HepG2 (cell line): ENCODE data around the gene HOXC12. TPM values are rescaled to one million over a fixed set of nuclear protein-coding genes. Genes with fewer than 3 reads are reported as not detected.

ENCODE experiments used
- ATAC-seq: fragments of 200-7000 bp; cut with Tn5 transposase; 3 replicates; pipeline ENCODE4 v1.9.1; 2020; ENCODE audit warnings: mild to moderate bottlenecking, moderate library complexity
- BruUV-seq: library from RNA; stranded (reverse); fragments of 400-500 nt; replicated peaks from 2 replicates; lab custom pipeline; 2021; lab: Mats Ljungman, UMichigan
- CTCF ChIA-PET: fragments of 300-600 bp; formaldehyde crosslinking; extraction: SDS; loops from one replicate; lab custom pipeline; 2021; ENCODE audit warnings: low total read pairs, inconsistent platforms, low intra/inter-chr PET ratio; lab: Yijun Ruan, JAX
- POLR2A ChIA-PET: fragments of 350-600 bp; sonication (Branson Sonifier 250); formaldehyde crosslinking; loops from one replicate; lab custom pipeline; 2020; ENCODE audit warnings: antibody characterized with exemption, inconsistent platforms; lab: Yijun Ruan, JAX
- DNase-seq: peaks from one replicate; pipeline ENCODE4 v3.0.0-alpha.2; 2015; ENCODE audit warnings: low spot score
- FAIRE-seq: peaks from 3 replicates; lab custom pipeline; 2011; peaks lifted over from hg19 to GRCh38; lab: Jason Lieb, UNC
- H2AFZ ChIP-seq: one replicate; pipeline ENCODE4 v1.6.1; 2011; ENCODE audit warnings: low read length, inconsistent platforms
- H3K27ac ChIP-seq: fragments of 300-600 bp; 3 replicates; pipeline ENCODE4 v1.8.0; 2011; ENCODE audit warnings: mixed run types, mild to moderate bottlenecking, mixed read lengths, low read length, inconsistent platforms; ENCODE audit not compliant: insufficient read depth; ENCODE audit errors: extremely low read length
- H3K27me3 ChIP-seq, 2 experiments: fragments of 200-600 bp in 1 of 2; 2 replicates in 1 of 2; 3 replicates in 1 of 2; pipeline versions ENCODE4 v1.6.0 to v1.8.0; 2011; ENCODE audit warnings: low read length in 2 of 2, mild to moderate bottlenecking in 2 of 2, moderate library complexity in 2 of 2, inconsistent platforms in 1 of 2; ENCODE audit not compliant: insufficient read depth in 2 of 2, control insufficient read depth in 1 of 2
- H3K36me3 ChIP-seq, 2 experiments: fragments of 200-600 bp in 1 of 2; replicated peaks in 1 of 2; 2 replicates in 1 of 2; 3 replicates in 1 of 2; pipeline versions ENCODE4 v1.5.1 to v1.8.0; 2011; ENCODE audit warnings: low read length in 2 of 2, inconsistent platforms in 1 of 2; ENCODE audit not compliant: insufficient read depth in 2 of 2, control insufficient read depth in 1 of 2
- H3K4me1 ChIP-seq: 2 replicates; pipeline ENCODE4 v1.5.1; 2012; ENCODE audit warnings: low read length, inconsistent platforms; ENCODE audit not compliant: insufficient read depth
- H3K4me2 ChIP-seq: 2 replicates; pipeline ENCODE4 v1.6.0; 2011; ENCODE audit warnings: low read depth, low read length, inconsistent platforms
- H3K4me3 ChIP-seq, 3 experiments: fragments of 200-600 bp in 1 of 3; sonication (generic), shearing (Covaris generic) in 1 of 3; replicated peaks in 1 of 3; 2 replicates each; pipeline ENCODE4 v1.5.1; 2011 to 2016; ENCODE audit warnings: low read length in 3 of 3, inconsistent platforms in 2 of 3, low read depth in 2 of 3, mild to moderate bottlenecking in 2 of 3, control low read depth in 1 of 3, mixed read lengths in 1 of 3; ENCODE audit not compliant: insufficient read depth in 1 of 3
- H3K79me2 ChIP-seq: one replicate; pipeline ENCODE4 v1.6.1; 2011; ENCODE audit warnings: low read length, inconsistent platforms; ENCODE audit not compliant: insufficient read depth
- H3K9ac ChIP-seq: 2 replicates; pipeline ENCODE4 v1.6.0; 2011; ENCODE audit warnings: mild to moderate bottlenecking, low read depth, low read length, inconsistent platforms; ENCODE audit not compliant: insufficient read depth
- H3K9me3 ChIP-seq: 2 replicates; pipeline ENCODE4 v1.5.1; 2012; ENCODE audit warnings: mild to moderate bottlenecking, low read length
- H4K20me1 ChIP-seq: 2 replicates; pipeline ENCODE4 v1.6.0; 2011; ENCODE audit warnings: inconsistent platforms, mild to moderate bottlenecking, low read length, moderate library complexity; ENCODE audit not compliant: insufficient read depth
- ASH2L ChIP-seq: fragments of 300-600, 200-600 bp; sonication (generic); IDR thresholded peaks from 2 replicates; pipeline ENCODE4 v1.7.0; 2017; ENCODE audit warnings: low read depth, mild to moderate bottlenecking, moderate library complexity, mixed read lengths, low read length; ENCODE audit not compliant: insufficient read length
- DPF2 ChIP-seq: sonication (generic); formaldehyde crosslinking; IDR thresholded peaks from 2 replicates; pipeline ENCODE4 v1.4.0; 2020; ENCODE audit warnings: mild to moderate bottlenecking, low read depth, missing genetic modification reagents, borderline replicate concordance
- GRHL1 ChIP-seq: sonication (generic); formaldehyde crosslinking; conservative IDR thresholded peaks from 2 replicates; pipeline ENCODE4 v1.8.0; 2022; ENCODE audit warnings: missing genetic modification reagents
- PRDM15 ChIP-seq: sonication (generic); formaldehyde crosslinking; IDR thresholded peaks from 2 replicates; pipeline ENCODE4 v1.4.0; 2020; ENCODE audit warnings: missing genetic modification reagents
- WGBS: methylation state at CpG from one replicate; pipeline ENCODE4 v1.1.6; 2017; ENCODE audit warnings: low lambda C conversion rate; 5-methylcytosine and 5-hydroxymethylcytosine counted together
- in situ Hi-C: cut with HindIII; loops from 2 replicates; pipeline ENCODE4 v1.10.0; 2017; ENCODE audit warnings: low pct_unique_long_range_greater_than_20kb; ENCODE audit not compliant: extremely low pct_ligation_motif_present
- intact Hi-C: fragments of 100-400 bp; cut with micrococcal nuclease; formaldehyde crosslinking; loops from one replicate; pipeline ENCODE4 v1.10.0; 2022; ENCODE audit not compliant: unreplicated experiment
- polyA plus RNA-seq, 8 experiments: library from polyadenylated mRNA; depleted of rRNA in 3 of 8; stranded (reverse) in 7 of 8; unstranded in 1 of 8; fragments of >200 nt; fragmentation: Illumina TruSeq in 4 of 8; extraction: Trizol in 4 of 8; gene quantifications; 2 replicates each; pipeline versions ENCODE4 v1.2.1 to v1.2.3, GENCODE V29; 2011 to 2016; ENCODE audit warnings: low read depth in 4 of 8, missing spikeins in 1 of 8, mixed read lengths in 1 of 8; ENCODE audit not compliant: insufficient read depth in 1 of 8
- total RNA-seq, 5 experiments: library from RNA; depleted of rRNA; stranded (reverse); fragments of >200 nt; fragmentation: Illumina TruSeq; extraction: Trizol; gene quantifications; 2 replicates each; pipeline ENCODE4 v1.2.3, GENCODE V29; 2016; ENCODE audit warnings: low read depth in 1 of 5
- TF ChIP-seq, protein P1 (sequence below): sonication (generic); formaldehyde crosslinking; IDR thresholded peaks from 2 replicates; pipeline ENCODE4 v1.4.0; 2020; ENCODE audit warnings: missing genetic modification reagents
- TF ChIP-seq, protein P2 (sequence below), 2 experiments: sonication (generic) in 1 of 2; formaldehyde crosslinking in 1 of 2; IDR thresholded peaks; 2 replicates each; pipeline versions ENCODE4 v1.6.1 to v1.9.0; 2014 to 2022; ENCODE audit warnings: antibody characterized with exemption in 1 of 2, borderline replicate concordance in 1 of 2, inconsistent platforms in 1 of 2, low read depth in 1 of 2, missing genetic modification reagents in 1 of 2

The HOXC12 gene
- total and polyA plus RNA-seq, 2 of the 13 experiments (the other 11 are each of a cell fraction or from before 2014, with no cell fraction given), result not detected

DNA sequence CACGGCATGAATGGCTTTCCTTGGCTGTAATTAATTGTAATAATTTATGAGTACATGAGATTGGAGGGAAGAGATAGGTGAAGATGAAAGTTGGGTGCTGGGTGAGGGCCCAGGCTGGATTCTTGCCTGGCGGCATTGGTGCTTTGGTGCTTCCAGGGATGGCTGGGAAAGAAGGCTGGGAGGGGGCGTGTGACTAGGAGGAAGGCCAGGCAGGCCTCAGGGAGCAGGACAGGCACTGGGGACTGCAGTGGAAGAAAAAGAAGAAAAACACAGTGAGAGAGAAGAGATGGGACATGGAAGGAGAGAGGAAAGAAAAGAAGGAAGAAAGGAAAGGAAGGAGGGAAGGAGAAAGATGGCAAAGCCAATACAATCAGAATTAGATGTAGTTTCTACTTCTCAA is 48.9 kb downstream of the HOXC12 start:
- Histone ChIP-seq H3K9ac (no peak overlapping the region), H3K27me3 (peaks cover 24 to 91% of the 10 kb centered on the region in 2 experiments), H3K27ac (no peak overlapping the region), H2AFZ (no peak overlapping the region), H3K9me3 (no peaks in the 10 kb centered on the region), H3K36me3 (no peaks in the 10 kb centered on the region), H3K79me2 (no peaks in the 10 kb centered on the region), H4K20me1 (no peaks in the 10 kb centered on the region), H3K4me2 (no peak overlapping the region), H3K4me1 (peaks cover 32% of the 10 kb centered on the region), H3K4me3 (no peak overlapping the region)
- in situ Hi-C loops (no loop called here), intact Hi-C loops (loop anchor here (10.0 kb wide), 1 partner anchor 361 kb away; the partner anchor contains the start of gene GPR84)
- WGBS, result 50% methylated on average over 3 of the region's 3 CpGs
- ATAC-seq, result no peak
- no peak for FAIRE-seq
- DNase-seq, result no peak
- CTCF ChIA-PET, result interaction anchor here (3.3 kb wide), 1 partner anchor 203 kb away, joined by 26 read pairs; no protein-coding TSS in a partner anchor
- no TSS peak for BruUV-seq
- POLR2A ChIA-PET, result no interaction called here
- TF ChIP-seq DPF2 (CRISPR knock-in tag), result no peak
- no peak for TF ChIP-seq PRDM15 (CRISPR knock-in tag)
- TF ChIP-seq GRHL1 (CRISPR knock-in tag), result no peak
- TF ChIP-seq, protein P1, sequence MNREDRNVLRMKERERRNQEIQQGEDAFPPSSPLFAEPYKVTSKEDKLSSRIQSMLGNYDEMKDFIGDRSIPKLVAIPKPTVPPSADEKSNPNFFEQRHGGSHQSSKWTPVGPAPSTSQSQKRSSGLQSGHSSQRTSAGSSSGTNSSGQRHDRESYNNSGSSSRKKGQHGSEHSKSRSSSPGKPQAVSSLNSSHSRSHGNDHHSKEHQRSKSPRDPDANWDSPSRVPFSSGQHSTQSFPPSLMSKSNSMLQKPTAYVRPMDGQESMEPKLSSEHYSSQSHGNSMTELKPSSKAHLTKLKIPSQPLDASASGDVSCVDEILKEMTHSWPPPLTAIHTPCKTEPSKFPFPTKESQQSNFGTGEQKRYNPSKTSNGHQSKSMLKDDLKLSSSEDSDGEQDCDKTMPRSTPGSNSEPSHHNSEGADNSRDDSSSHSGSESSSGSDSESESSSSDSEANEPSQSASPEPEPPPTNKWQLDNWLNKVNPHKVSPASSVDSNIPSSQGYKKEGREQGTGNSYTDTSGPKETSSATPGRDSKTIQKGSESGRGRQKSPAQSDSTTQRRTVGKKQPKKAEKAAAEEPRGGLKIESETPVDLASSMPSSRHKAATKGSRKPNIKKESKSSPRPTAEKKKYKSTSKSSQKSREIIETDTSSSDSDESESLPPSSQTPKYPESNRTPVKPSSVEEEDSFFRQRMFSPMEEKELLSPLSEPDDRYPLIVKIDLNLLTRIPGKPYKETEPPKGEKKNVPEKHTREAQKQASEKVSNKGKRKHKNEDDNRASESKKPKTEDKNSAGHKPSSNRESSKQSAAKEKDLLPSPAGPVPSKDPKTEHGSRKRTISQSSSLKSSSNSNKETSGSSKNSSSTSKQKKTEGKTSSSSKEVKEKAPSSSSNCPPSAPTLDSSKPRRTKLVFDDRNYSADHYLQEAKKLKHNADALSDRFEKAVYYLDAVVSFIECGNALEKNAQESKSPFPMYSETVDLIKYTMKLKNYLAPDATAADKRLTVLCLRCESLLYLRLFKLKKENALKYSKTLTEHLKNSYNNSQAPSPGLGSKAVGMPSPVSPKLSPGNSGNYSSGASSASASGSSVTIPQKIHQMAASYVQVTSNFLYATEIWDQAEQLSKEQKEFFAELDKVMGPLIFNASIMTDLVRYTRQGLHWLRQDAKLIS (CRISPR knock-in tag), result no peak
- TF ChIP-seq, protein P2, sequence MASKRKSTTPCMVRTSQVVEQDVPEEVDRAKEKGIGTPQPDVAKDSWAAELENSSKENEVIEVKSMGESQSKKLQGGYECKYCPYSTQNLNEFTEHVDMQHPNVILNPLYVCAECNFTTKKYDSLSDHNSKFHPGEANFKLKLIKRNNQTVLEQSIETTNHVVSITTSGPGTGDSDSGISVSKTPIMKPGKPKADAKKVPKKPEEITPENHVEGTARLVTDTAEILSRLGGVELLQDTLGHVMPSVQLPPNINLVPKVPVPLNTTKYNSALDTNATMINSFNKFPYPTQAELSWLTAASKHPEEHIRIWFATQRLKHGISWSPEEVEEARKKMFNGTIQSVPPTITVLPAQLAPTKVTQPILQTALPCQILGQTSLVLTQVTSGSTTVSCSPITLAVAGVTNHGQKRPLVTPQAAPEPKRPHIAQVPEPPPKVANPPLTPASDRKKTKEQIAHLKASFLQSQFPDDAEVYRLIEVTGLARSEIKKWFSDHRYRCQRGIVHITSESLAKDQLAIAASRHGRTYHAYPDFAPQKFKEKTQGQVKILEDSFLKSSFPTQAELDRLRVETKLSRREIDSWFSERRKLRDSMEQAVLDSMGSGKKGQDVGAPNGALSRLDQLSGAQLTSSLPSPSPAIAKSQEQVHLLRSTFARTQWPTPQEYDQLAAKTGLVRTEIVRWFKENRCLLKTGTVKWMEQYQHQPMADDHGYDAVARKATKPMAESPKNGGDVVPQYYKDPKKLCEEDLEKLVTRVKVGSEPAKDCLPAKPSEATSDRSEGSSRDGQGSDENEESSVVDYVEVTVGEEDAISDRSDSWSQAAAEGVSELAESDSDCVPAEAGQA (IDR thresholded peaks at IDR 0.05; ENCODE audit: low read depth), result no peak
- TF ChIP-seq, protein P2 (CRISPR knock-in tag; IDR thresholded peaks at IDR 0.05; ENCODE audit: borderline replicate concordance), result no peak
- TF ChIP-seq ASH2L, result no peak
